ENCODE data around the gene PARM1. TPM values are rescaled to one million over a fixed set of nuclear protein-coding genes. Genes with fewer than 3 reads are reported as not detected.
A peak's percentile ranks its signal among the peaks of the same experiment; 100 is the strongest.

Gene PARM1
- total and polyA plus RNA-seq, 2 experiments from 2014 or later: 4.9 to 10.4 TPM

DNA sequence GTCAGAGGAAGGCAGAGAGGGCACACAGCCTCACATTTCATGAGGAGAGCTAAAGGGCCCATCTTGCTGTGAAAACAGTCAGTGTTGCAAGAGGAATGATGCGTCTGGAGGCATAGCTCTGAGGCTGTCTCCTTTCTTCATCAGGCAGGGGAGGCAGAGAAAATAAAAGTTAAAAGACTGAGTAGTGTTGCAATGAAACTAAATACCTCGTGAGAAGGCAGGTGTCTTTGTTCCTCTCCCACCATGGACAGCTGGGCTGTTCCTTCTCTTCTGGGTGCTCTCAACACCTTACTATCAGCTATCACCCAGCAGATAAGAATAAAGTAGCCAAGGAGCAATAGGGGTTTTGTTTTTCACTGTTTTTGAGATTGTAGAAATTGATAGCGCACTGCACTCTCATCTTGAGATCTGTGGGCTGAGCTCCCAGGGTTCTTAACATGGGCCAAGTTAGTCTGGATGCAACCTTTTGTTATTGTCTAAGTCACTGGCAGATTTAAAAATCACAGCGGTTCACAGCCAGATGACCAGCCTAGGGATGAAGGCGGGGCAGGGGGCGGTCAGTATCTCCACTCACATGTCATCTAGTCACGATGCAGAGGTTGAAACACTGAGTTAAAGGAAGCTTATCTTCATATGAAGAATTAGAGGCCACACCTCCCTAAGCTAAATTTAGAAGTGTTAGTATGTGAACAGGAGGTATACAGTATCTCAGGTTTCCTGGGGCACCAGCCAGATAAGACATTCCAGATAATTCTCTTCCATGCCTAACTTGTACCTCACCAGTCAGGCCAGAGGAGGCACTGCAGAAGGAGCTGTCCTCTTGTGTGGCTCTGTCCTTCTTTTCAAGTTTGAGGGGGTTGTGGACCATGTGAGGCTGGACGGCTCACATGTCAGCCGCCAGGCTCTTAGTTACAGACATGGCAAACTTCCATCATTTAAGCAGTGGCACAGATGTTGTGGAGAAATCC, 36.9 kb downstream of the PARM1 start:
- H3K27ac ChIP-seq (ENCODE audit: low read depth): no peak overlapping the region
- H3K9me2 ChIP-seq (ENCODE audit: insufficient read depth): peaks cover 6% of the 10 kb centered on the region
- Mint-ChIP-seq H3K36me3 (ENCODE audit: low read depth) (no peaks in the 10 kb centered on the region), H3K27ac (no peak overlapping the region), H3K9me3 (no peaks in the 10 kb centered on the region), H3K4me3 (no peak overlapping the region), H3K27me3 (ENCODE audit: insufficient read depth, low read depth, poor library complexity) (no peaks in the 10 kb centered on the region), H3K4me1 (no peaks in the 10 kb centered on the region)
- no peaks in the 10 kb centered on the region for H3K79me2 ChIP-seq (replicated peaks; ENCODE audit: insufficient read depth)
- TF ChIP-seq, protein P1, sequence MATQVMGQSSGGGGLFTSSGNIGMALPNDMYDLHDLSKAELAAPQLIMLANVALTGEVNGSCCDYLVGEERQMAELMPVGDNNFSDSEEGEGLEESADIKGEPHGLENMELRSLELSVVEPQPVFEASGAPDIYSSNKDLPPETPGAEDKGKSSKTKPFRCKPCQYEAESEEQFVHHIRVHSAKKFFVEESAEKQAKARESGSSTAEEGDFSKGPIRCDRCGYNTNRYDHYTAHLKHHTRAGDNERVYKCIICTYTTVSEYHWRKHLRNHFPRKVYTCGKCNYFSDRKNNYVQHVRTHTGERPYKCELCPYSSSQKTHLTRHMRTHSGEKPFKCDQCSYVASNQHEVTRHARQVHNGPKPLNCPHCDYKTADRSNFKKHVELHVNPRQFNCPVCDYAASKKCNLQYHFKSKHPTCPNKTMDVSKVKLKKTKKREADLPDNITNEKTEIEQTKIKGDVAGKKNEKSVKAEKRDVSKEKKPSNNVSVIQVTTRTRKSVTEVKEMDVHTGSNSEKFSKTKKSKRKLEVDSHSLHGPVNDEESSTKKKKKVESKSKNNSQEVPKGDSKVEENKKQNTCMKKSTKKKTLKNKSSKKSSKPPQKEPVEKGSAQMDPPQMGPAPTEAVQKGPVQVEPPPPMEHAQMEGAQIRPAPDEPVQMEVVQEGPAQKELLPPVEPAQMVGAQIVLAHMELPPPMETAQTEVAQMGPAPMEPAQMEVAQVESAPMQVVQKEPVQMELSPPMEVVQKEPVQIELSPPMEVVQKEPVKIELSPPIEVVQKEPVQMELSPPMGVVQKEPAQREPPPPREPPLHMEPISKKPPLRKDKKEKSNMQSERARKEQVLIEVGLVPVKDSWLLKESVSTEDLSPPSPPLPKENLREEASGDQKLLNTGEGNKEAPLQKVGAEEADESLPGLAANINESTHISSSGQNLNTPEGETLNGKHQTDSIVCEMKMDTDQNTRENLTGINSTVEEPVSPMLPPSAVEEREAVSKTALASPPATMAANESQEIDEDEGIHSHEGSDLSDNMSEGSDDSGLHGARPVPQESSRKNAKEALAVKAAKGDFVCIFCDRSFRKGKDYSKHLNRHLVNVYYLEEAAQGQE (IDR thresholded peaks at IDR 0.05; ENCODE audit: unreplicated experiment): no peak
- TF ChIP-seq, protein P2, sequence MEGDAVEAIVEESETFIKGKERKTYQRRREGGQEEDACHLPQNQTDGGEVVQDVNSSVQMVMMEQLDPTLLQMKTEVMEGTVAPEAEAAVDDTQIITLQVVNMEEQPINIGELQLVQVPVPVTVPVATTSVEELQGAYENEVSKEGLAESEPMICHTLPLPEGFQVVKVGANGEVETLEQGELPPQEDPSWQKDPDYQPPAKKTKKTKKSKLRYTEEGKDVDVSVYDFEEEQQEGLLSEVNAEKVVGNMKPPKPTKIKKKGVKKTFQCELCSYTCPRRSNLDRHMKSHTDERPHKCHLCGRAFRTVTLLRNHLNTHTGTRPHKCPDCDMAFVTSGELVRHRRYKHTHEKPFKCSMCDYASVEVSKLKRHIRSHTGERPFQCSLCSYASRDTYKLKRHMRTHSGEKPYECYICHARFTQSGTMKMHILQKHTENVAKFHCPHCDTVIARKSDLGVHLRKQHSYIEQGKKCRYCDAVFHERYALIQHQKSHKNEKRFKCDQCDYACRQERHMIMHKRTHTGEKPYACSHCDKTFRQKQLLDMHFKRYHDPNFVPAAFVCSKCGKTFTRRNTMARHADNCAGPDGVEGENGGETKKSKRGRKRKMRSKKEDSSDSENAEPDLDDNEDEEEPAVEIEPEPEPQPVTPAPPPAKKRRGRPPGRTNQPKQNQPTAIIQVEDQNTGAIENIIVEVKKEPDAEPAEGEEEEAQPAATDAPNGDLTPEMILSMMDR (conservative IDR thresholded peaks at IDR 0.05; ENCODE audit: low read depth in 2 of 2): peak; percentile 40 to 48; a peak in 3 of 4 replicates
- no peaks in the 10 kb centered on the region for H4K20me1 ChIP-seq (replicated peaks; ENCODE audit: insufficient read depth)
- no peak overlapping the region for H3K4me3 ChIP-seq
- H3K4me2 ChIP-seq: no peak overlapping the region
- H3K4me1 ChIP-seq (ENCODE audit: insufficient read depth): no peaks in the 10 kb centered on the region
- no peak overlapping the region for H2AFZ ChIP-seq
- H3F3A ChIP-seq (replicated peaks; ENCODE audit: low read depth): no peaks in the 10 kb centered on the region
- DNase-seq (ENCODE audit: low spot score): peak; percentile 69
- ATAC-seq: peak; percentile 95
- no peaks in the 10 kb centered on the region for H3K36me3 ChIP-seq (ENCODE audit: insufficient read depth)
- H3K27me3 ChIP-seq (ENCODE audit: insufficient read depth): no peaks in the 10 kb centered on the region

DNA sequence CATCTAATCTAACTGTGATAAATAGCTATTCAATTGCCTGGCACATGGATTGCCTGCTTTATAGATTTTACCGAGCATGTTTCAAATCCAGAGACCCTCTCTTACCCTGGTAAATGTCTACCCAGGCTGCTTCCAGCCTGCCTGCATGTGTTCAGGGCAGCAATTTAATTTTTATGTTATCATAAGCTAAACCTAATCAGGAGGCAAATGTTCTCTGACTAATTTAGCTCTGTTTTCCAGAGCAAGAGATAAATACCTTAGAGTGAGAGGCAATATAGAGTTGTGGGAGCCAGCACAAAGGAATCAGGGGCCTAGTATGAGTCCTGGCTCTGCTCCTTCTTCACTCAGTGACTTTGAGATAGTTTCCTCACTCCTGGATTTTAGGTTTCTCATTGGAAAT, 37.7 kb downstream of the PARM1 start:
- H3K27ac ChIP-seq (ENCODE audit: low read depth): no peak overlapping the region
- H2AFZ ChIP-seq: no peak overlapping the region
- H3K4me1 ChIP-seq (ENCODE audit: insufficient read depth): no peaks in the 10 kb centered on the region
- ATAC-seq: no peak
- no peak overlapping the region for H3K4me3 ChIP-seq
- no peaks in the 10 kb centered on the region for H3K27me3 Mint-ChIP-seq (ENCODE audit: insufficient read depth, low read depth, poor library complexity)
- no peak overlapping the region for H3K4me3 Mint-ChIP-seq
- H3K4me2 ChIP-seq: no peak overlapping the region
- no peak overlapping the region for H3K27ac Mint-ChIP-seq
- DNase-seq (ENCODE audit: low spot score): no peak
- no peaks in the 10 kb centered on the region for H3K27me3 ChIP-seq (ENCODE audit: insufficient read depth)
- no peaks in the 10 kb centered on the region for H3K36me3 Mint-ChIP-seq (ENCODE audit: low read depth)
- peaks cover 6% of the 10 kb centered on the region for H3K9me2 ChIP-seq (ENCODE audit: insufficient read depth)
- H4K20me1 ChIP-seq (replicated peaks; ENCODE audit: insufficient read depth): no peaks in the 10 kb centered on the region
- no peaks in the 10 kb centered on the region for H3K36me3 ChIP-seq (ENCODE audit: insufficient read depth)
- H3K79me2 ChIP-seq (replicated peaks; ENCODE audit: insufficient read depth): no peaks in the 10 kb centered on the region
- H3K9me3 Mint-ChIP-seq: no peaks in the 10 kb centered on the region
- H3F3A ChIP-seq (replicated peaks; ENCODE audit: low read depth): no peaks in the 10 kb centered on the region
- no peaks in the 10 kb centered on the region for H3K4me1 Mint-ChIP-seq
- TF ChIP-seq STAT1 (IDR thresholded peaks at IDR 0.05; ENCODE audit: unreplicated experiment): no peak
- TF ChIP-seq, protein P3, sequence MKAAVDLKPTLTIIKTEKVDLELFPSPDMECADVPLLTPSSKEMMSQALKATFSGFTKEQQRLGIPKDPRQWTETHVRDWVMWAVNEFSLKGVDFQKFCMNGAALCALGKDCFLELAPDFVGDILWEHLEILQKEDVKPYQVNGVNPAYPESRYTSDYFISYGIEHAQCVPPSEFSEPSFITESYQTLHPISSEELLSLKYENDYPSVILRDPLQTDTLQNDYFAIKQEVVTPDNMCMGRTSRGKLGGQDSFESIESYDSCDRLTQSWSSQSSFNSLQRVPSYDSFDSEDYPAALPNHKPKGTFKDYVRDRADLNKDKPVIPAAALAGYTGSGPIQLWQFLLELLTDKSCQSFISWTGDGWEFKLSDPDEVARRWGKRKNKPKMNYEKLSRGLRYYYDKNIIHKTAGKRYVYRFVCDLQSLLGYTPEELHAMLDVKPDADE (IDR thresholded peaks at IDR 0.05): no peak
- no peak for TF ChIP-seq JUNB (IDR thresholded peaks at IDR 0.05; ENCODE audit: unreplicated experiment)
- TF ChIP-seq, protein P4, sequence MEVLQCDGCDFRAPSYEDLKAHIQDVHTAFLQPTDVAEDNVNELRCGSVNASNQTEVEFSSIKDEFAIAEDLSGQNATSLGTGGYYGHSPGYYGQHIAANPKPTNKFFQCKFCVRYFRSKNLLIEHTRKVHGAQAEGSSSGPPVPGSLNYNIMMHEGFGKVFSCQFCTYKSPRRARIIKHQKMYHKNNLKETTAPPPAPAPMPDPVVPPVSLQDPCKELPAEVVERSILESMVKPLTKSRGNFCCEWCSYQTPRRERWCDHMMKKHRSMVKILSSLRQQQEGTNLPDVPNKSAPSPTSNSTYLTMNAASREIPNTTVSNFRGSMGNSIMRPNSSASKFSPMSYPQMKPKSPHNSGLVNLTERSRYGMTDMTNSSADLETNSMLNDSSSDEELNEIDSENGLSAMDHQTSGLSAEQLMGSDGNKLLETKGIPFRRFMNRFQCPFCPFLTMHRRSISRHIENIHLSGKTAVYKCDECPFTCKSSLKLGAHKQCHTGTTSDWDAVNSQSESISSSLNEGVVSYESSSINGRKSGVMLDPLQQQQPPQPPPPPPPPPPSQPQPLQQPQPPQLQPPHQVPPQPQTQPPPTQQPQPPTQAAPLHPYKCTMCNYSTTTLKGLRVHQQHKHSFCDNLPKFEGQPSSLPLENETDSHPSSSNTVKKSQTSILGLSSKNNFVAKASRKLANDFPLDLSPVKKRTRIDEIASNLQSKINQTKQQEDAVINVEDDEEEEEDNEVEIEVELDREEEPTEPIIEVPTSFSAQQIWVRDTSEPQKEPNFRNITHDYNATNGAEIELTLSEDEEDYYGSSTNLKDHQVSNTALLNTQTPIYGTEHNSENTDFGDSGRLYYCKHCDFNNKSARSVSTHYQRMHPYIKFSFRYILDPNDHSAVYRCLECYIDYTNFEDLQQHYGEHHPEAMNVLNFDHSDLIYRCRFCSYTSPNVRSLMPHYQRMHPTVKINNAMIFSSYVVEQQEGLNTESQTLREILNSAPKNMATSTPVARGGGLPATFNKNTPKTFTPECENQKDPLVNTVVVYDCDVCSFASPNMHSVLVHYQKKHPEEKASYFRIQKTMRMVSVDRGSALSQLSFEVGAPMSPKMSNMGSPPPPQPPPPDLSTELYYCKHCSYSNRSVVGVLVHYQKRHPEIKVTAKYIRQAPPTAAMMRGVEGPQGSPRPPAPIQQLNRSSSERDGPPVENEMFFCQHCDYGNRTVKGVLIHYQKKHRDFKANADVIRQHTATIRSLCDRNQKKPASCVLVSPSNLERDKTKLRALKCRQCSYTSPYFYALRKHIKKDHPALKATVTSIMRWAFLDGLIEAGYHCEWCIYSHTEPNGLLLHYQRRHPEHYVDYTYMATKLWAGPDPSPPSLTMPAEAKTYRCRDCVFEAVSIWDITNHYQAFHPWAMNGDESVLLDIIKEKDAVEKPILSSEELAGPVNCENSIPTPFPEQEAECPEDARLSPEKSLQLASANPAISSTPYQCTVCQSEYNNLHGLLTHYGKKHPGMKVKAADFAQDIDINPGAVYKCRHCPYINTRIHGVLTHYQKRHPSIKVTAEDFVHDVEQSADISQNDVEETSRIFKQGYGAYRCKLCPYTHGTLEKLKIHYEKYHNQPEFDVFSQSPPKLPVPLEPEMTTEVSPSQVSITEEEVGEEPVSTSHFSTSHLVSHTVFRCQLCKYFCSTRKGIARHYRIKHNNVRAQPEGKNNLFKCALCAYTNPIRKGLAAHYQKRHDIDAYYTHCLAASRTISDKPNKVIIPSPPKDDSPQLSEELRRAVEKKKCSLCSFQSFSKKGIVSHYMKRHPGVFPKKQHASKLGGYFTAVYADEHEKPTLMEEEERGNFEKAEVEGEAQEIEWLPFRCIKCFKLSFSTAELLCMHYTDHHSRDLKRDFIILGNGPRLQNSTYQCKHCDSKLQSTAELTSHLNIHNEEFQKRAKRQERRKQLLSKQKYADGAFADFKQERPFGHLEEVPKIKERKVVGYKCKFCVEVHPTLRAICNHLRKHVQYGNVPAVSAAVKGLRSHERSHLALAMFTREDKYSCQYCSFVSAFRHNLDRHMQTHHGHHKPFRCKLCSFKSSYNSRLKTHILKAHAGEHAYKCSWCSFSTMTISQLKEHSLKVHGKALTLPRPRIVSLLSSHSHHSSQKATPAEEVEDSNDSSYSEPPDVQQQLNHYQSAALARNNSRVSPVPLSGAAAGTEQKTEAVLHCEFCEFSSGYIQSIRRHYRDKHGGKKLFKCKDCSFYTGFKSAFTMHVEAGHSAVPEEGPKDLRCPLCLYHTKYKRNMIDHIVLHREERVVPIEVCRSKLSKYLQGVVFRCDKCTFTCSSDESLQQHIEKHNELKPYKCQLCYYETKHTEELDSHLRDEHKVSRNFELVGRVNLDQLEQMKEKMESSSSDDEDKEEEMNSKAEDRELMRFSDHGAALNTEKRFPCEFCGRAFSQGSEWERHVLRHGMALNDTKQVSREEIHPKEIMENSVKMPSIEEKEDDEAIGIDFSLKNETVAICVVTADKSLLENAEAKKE (CRISPR knock-in tag; IDR thresholded peaks at IDR 0.05): no peak
- TF ChIP-seq NANOG (IDR thresholded peaks at IDR 0.05; ENCODE audit: borderline replicate concordance): no peak
